Coronary artery (tissue), 2 donors: ENCODE data around the gene BRICD5.

ENCODE experiments used
- DNase-seq: peaks from one replicate; pipeline ENCODE4 v3.0.0-alpha.2; 2017; ENCODE audit warnings: low spot score
- H3K27ac ChIP-seq, 2 donors: fragments of 200-600 bp; sonication (generic); one replicate each; pipeline ENCODE4 v1.5.1; 2016 to 2019
- H3K4me3 ChIP-seq: fragments of 200-600 bp; sonication (generic); 2 replicates; pipeline ENCODE4 v1.5.1; 2016; ENCODE audit warnings: mild to moderate bottlenecking, moderate library complexity
- CTCF ChIP-seq: fragments of 200-600 bp; sonication (generic); IDR thresholded peaks from one replicate; pipeline ENCODE4 v1.5.1; 2019; ENCODE audit warnings: antibody characterized with exemption

BRICD5 gene

DNA sequence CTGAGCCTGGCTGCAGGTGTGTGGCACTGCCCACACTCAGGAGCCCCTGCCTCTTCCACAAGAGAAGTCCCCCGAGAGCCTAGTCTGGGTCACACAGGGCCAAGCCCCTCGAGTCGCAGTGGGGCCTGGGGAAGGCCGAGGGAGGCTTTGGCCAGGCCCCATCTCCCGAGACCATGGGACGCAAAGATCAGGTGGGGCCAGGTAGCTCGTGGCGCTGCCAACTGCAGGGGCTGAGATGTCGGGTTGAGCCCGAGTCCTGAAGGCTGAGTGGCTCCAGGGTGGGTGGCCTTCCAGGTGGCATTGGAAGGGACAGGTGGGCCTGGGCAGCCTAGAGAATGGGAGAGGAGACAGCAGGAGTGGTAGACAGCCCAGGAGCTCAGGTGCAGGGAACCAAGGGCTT is 48.8 kb downstream of the BRICD5 start:
- H3K4me3 ChIP-seq: no peak overlapping the region
- H3K27ac ChIP-seq: peak overlapping the region in 1 of 2 donors; percentile 96
- TF ChIP-seq CTCF: no peak

DNA sequence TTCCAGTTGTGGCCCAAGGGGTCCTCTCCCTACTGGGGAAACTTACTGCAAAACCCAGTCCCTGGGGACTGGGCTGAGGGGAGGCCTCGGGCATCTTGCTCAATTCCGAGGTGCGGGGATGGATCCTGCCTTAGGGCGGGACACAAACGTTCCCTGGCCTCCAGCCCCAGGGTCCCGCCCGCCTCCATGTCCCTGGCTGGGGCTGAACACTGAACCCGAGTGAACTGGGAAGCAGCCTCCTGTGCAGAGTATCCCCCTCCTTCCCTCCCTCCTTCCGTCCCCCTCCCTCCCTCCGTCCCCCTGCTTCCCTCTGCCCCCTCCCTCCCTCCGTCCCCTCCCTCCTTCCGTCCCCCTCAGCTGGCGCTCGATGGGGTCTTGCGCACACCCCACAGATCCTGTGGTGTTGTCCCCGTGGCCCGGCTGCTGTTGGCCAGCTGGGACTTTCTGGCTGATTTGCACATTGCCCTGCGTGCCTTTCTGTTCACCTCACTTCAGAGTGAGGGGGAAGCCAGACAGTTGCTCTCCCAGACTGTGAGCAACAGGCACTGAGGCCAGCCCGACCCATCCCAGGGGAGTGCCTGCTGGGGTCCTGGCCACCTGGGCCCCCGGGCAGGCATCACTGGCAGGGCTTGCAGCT is 49.6 kb downstream of the BRICD5 start:
- peak overlapping the region in 1 of 2 donors; percentile 96 for H3K27ac ChIP-seq
- peak overlapping the region; percentile 62 for H3K4me3 ChIP-seq
- TF ChIP-seq CTCF: no peak
- DNase-seq: no peak

More for the DNA sequence above, 48.8 kb downstream of the BRICD5 start:
- no peak for DNase-seq
